Measurements from ENCODE around the gene VTCN1. TPM values are rescaled to one million over a fixed set of nuclear protein-coding genes. Genes with fewer than 3 reads are reported as not detected.

Gene VTCN1
- total RNA-seq, 1 donor from 2014 or later = not detected

DNA sequence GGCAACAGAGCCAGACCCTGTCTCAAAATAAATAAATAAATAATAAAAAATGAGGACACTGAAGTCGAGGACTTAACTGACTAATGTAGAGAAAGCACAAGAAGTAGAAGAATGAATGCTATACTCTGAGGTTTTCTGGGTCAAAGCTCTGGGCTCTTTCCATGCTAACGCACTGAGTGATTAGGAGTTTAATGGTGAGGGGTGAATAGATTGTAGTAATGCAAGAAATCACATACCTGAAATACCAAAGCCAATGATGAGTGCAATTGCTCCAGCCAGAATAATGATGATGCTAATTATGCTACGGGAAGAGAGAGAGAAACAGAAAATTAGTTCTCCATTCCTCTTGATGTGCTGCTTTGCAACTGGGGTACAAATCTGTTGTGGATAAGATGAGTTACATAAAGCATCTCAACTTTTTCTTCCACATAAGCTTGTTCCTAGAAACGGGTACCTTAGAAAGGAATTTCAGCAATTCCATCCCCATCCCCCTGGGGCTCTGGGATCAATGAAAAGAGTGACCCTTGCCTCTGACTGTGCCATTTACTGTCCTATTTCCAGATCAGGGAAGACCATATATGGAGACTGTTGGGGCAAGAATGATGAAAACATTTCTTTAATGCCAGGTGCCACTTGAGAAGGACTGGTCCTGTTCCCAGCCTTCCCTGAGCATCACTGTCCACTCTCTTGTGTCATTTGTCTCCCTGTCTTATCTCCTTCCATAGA, 40.7 kb downstream of the VTCN1 start:
- H3K27ac ChIP-seq (replicated peaks) = no peak overlapping the region
- intact Hi-C loops (cut with micrococcal nuclease) = no loop called here
- TF ChIP-seq, protein P1, sequence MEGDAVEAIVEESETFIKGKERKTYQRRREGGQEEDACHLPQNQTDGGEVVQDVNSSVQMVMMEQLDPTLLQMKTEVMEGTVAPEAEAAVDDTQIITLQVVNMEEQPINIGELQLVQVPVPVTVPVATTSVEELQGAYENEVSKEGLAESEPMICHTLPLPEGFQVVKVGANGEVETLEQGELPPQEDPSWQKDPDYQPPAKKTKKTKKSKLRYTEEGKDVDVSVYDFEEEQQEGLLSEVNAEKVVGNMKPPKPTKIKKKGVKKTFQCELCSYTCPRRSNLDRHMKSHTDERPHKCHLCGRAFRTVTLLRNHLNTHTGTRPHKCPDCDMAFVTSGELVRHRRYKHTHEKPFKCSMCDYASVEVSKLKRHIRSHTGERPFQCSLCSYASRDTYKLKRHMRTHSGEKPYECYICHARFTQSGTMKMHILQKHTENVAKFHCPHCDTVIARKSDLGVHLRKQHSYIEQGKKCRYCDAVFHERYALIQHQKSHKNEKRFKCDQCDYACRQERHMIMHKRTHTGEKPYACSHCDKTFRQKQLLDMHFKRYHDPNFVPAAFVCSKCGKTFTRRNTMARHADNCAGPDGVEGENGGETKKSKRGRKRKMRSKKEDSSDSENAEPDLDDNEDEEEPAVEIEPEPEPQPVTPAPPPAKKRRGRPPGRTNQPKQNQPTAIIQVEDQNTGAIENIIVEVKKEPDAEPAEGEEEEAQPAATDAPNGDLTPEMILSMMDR (IDR thresholded peaks at IDR 0.05; ENCODE audit: borderline replicate concordance) = no peak

DNA sequence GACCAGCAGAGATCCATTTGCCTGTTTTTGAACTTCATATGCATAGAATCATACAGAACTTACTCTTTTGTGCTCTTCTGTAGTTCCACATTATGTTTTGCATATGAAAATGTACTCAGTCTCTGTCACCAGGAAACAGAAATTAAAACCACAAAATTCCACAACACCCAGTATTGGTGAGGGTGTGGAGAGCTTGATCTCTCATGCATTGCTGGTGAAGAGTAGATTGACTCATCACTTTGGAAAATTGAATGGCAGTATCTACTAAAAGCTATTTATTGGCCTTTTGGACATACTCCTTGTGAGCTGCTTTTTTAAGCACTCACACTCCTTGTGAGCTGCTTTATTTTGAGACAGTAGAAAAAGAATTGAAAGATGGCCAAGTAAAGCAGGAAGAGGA, 43.3 kb downstream of the VTCN1 start:
- Histone ChIP-seq H3K9me3 (replicated peaks) (no peaks in the 10 kb centered on the region), H3K27ac (replicated peaks) (no peak overlapping the region), H3K4me3 (no peak overlapping the region), H3K27me3 (ENCODE audit: low read depth) (no peaks in the 10 kb centered on the region), H3K4me1 (no peaks in the 10 kb centered on the region), H3K36me3 (no peaks in the 10 kb centered on the region)
- TF ChIP-seq, protein P1 (IDR thresholded peaks at IDR 0.05; ENCODE audit: borderline replicate concordance) = no peak
- DNase-seq = no peak
- intact Hi-C loops (cut with micrococcal nuclease) = no loop called here

More for the DNA sequence above, 40.7 kb downstream of the VTCN1 start:
- Histone ChIP-seq H3K4me1 (no peaks in the 10 kb centered on the region), H3K27me3 (ENCODE audit: low read depth) (no peaks in the 10 kb centered on the region), H3K36me3 (no peaks in the 10 kb centered on the region), H3K9me3 (replicated peaks) (no peaks in the 10 kb centered on the region), H3K4me3 (no peak overlapping the region)
- DNase-seq = no peak

DNA sequence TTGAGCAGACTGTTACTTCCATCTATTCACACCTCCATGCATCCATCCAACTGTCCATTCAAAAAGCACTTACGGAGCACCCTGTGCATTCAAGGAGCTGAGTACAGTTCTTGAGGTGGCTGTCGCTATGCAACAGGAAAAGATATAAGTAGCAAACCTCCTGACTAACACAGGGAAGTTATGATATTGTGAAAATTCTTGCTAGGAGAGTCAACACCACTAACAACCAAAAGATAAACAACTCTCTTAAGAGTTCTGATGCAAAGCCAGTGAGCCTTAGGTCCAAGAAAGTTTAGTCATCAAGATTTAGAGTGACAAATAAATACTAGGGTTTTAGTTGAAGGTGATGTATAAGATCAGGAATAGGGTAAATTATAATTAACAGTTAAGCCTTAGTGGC, 44.7 kb downstream of the VTCN1 start:
- TF ChIP-seq, protein P1 (IDR thresholded peaks at IDR 0.05; ENCODE audit: borderline replicate concordance) = no peak
- H3K9me3 ChIP-seq (replicated peaks) = no peaks in the 10 kb centered on the region
- intact Hi-C loops (cut with micrococcal nuclease) = no loop called here
- no peaks in the 10 kb centered on the region for H3K27me3 ChIP-seq (ENCODE audit: low read depth)
- no peak overlapping the region for H3K27ac ChIP-seq (replicated peaks)
- H3K4me3 ChIP-seq = no peak overlapping the region
- no peak for DNase-seq
- no peaks in the 10 kb centered on the region for H3K36me3 ChIP-seq
- no peaks in the 10 kb centered on the region for H3K4me1 ChIP-seq

DNA sequence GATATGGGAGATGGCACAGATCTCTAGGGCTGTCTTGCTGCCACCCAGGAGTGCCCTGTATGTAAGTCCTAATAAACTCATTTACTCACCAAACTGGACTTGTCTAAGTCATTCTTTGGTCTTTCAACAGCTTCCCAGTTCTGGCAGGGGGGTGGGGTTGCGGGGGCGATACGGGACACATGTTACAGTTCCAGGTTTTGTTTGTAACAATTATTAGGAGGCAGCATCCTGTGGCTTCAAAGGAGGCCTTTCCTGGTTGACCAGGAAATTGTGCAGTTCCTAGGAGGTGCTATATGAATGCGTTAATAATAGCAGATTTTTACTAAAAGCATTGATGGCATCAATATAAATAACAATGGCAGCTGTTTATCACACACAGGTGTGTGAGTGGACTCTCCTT, 46.5 kb downstream of the VTCN1 start:
- Histone ChIP-seq H3K4me3 (no peak overlapping the region), H3K9me3 (replicated peaks) (no peaks in the 10 kb centered on the region), H3K36me3 (no peaks in the 10 kb centered on the region), H3K27me3 (ENCODE audit: low read depth) (no peaks in the 10 kb centered on the region), H3K4me1 (no peaks in the 10 kb centered on the region), H3K27ac (replicated peaks) (no peak overlapping the region)
- DNase-seq = no peak
- intact Hi-C loops (cut with micrococcal nuclease) = no loop called here
- TF ChIP-seq, protein P1 (IDR thresholded peaks at IDR 0.05; ENCODE audit: borderline replicate concordance) = no peak

DNA sequence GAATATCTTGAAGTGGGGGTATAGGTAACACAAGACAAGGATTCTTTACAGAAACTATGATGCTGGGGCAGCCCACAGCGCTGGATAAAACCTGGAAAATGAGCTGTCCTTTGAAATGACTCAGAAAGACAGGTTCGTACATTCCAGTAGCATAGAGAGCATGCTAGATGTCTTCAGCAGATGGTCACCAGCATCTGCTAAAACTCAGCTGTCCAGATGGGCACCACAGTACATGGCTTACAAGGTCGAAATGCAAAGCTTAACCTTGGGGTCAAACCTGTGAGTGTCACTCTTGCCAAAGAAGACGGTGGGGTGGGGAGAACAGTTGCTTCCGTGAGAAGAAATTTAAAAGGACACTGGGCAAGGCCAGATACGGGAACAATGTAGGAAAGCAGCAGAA, 47.9 kb downstream of the VTCN1 start:
- Histone ChIP-seq H3K9me3 (replicated peaks) (no peaks in the 10 kb centered on the region), H3K36me3 (no peaks in the 10 kb centered on the region), H3K4me1 (no peaks in the 10 kb centered on the region), H3K27ac (replicated peaks) (no peak overlapping the region), H3K27me3 (ENCODE audit: low read depth) (no peaks in the 10 kb centered on the region), H3K4me3 (no peak overlapping the region)
- no peak for DNase-seq
- TF ChIP-seq, protein P1 (IDR thresholded peaks at IDR 0.05; ENCODE audit: borderline replicate concordance) = no peak
- intact Hi-C loops (cut with micrococcal nuclease) = no loop called here

Data from left ventricle myocardium inferior (tissue), 1 donor.